ENCODE measurements around the gene RPS6KC1. TPM values are rescaled to one million over a fixed set of nuclear protein-coding genes. Genes with fewer than 3 reads are reported as not detected.

RPS6KC1 gene
- total RNA-seq, 1 donor from 2014 or later, result 32.6 TPM

- no peak overlapping the region for H3K27ac Mint-ChIP-seq
Measured at GRCh38 chr1:213276236-213276635, 225.2 kb downstream of the RPS6KC1 start.

GRCh38 chr1:213277036-213277435 lies 226.0 kb downstream of the RPS6KC1 start:
- H3K36me3 ChIP-seq, result no peaks in the 10 kb centered on the region
- H3K4me2 ChIP-seq, result no peak overlapping the region
- no peaks in the 10 kb centered on the region for H3K9me3 Mint-ChIP-seq
- no peak overlapping the region for H3K4me3 ChIP-seq
- H3K27me3 Mint-ChIP-seq (ENCODE audit: insufficient read depth, low read depth), result no peaks in the 10 kb centered on the region
- DNase-seq (ENCODE audit: low spot score), result no peak
- H3F3A ChIP-seq (ENCODE audit: low read depth), result peaks cover 12% of the 10 kb centered on the region
- H3K27ac ChIP-seq, result no peak overlapping the region
- H3K4me1 Mint-ChIP-seq, result peaks cover 8% of the 10 kb centered on the region
- H3K79me2 ChIP-seq (ENCODE audit: low read depth), result no peaks in the 10 kb centered on the region
- no peak overlapping the region for H3K4me3 Mint-ChIP-seq
- TF ChIP-seq CTCF (IDR thresholded peaks at IDR 0.05), result no peak
- no peak for TF ChIP-seq EZH2phosphoT487 (IDR thresholded peaks at IDR 0.05)
- TF ChIP-seq EZH2 (IDR thresholded peaks at IDR 0.05), result no peak
- H4K20me1 ChIP-seq (ENCODE audit: low read depth), result no peaks in the 10 kb centered on the region
- no peak overlapping the region for H3K27ac Mint-ChIP-seq
- H3K36me3 Mint-ChIP-seq, result peaks cover 9% of the 10 kb centered on the region
- no peak overlapping the region for H3K9ac ChIP-seq
- no peaks in the 10 kb centered on the region for H3K9me3 ChIP-seq (ENCODE audit: low read depth)
- H2AFZ ChIP-seq (replicated peaks), result no peak overlapping the region
- peaks cover 36% of the 10 kb centered on the region for H3K4me1 ChIP-seq
- H3K27me3 ChIP-seq, result no peaks in the 10 kb centered on the region

More at GRCh38 chr1:213276236-213276635, 225.2 kb downstream of the RPS6KC1 start:
- Histone ChIP-seq H3K4me3 (no peak overlapping the region), H3K79me2 (ENCODE audit: low read depth) (no peaks in the 10 kb centered on the region), H3K27ac (no peak overlapping the region), H3K9me3 (ENCODE audit: low read depth) (no peaks in the 10 kb centered on the region), H3K27me3 (no peaks in the 10 kb centered on the region), H3K9ac (no peak overlapping the region), H3K4me1 (peaks cover 28% of the 10 kb centered on the region), H3F3A (ENCODE audit: low read depth) (peaks cover 4% of the 10 kb centered on the region), H3K4me2 (no peak overlapping the region), H4K20me1 (ENCODE audit: low read depth) (no peaks in the 10 kb centered on the region), H3K36me3 (no peaks in the 10 kb centered on the region), H2AFZ (replicated peaks) (no peak overlapping the region)
- Mint-ChIP-seq H3K4me3 (no peak overlapping the region), H3K4me1 (peaks cover 5% of the 10 kb centered on the region), H3K27me3 (ENCODE audit: insufficient read depth, low read depth) (no peaks in the 10 kb centered on the region), H3K36me3 (peaks cover 9% of the 10 kb centered on the region), H3K9me3 (no peaks in the 10 kb centered on the region)
- no peak for DNase-seq (ENCODE audit: low spot score)
- TF ChIP-seq EZH2phosphoT487 (IDR thresholded peaks at IDR 0.05) (no peak), CTCF (IDR thresholded peaks at IDR 0.05) (no peak), EZH2 (IDR thresholded peaks at IDR 0.05) (no peak)

GRCh38 chr1:213279410-213279809 lies 228.4 kb downstream of the RPS6KC1 start:
- Histone ChIP-seq H3K9ac (no peak overlapping the region), H2AFZ (replicated peaks) (no peak overlapping the region), H3K9me3 (ENCODE audit: low read depth) (no peaks in the 10 kb centered on the region), H3K4me3 (no peak overlapping the region), H3K4me1 (peaks cover 44% of the 10 kb centered on the region), H3F3A (ENCODE audit: low read depth) (peaks cover 15% of the 10 kb centered on the region), H3K36me3 (no peaks in the 10 kb centered on the region), H3K27ac (no peak overlapping the region), H3K4me2 (no peak overlapping the region), H3K27me3 (no peaks in the 10 kb centered on the region), H4K20me1 (ENCODE audit: low read depth) (no peaks in the 10 kb centered on the region), H3K79me2 (ENCODE audit: low read depth) (no peaks in the 10 kb centered on the region)
- DNase-seq (ENCODE audit: low spot score), result no peak
- no peak overlapping the region for H3K27ac Mint-ChIP-seq
- no peaks in the 10 kb centered on the region for H3K27me3 Mint-ChIP-seq (ENCODE audit: insufficient read depth, low read depth)
- no peaks in the 10 kb centered on the region for H3K9me3 Mint-ChIP-seq
- H3K4me1 Mint-ChIP-seq, result peaks cover 8% of the 10 kb centered on the region
- TF ChIP-seq EZH2phosphoT487 (IDR thresholded peaks at IDR 0.05), result no peak
- TF ChIP-seq CTCF (IDR thresholded peaks at IDR 0.05), result no peak
- no peak for TF ChIP-seq EZH2 (IDR thresholded peaks at IDR 0.05)
- H3K4me3 Mint-ChIP-seq, result no peak overlapping the region
- H3K36me3 Mint-ChIP-seq, result peaks cover 2% of the 10 kb centered on the region
